Skeletal muscle satellite cell (primary cell): Measurements from ENCODE around the gene INCENP.
"Not testable (repeated sequence)": the region's sequence is repeated elsewhere in the genome, so short reads cannot be mapped to it uniquely, and the experiment has no call there.

Experiments used
- H3K27me3 ChIP-seq: 2 replicates; pipeline ENCODE4 v1.7.0; 2013; ENCODE audit warnings: low read length; ENCODE audit not compliant: control insufficient read depth, insufficient read depth
- H3K36me3 ChIP-seq: 2 replicates; pipeline ENCODE4 v1.7.0; 2013; ENCODE audit warnings: mild to moderate bottlenecking, control low read depth, low read length; ENCODE audit not compliant: insufficient read depth
- H3K4me1 ChIP-seq: 2 replicates; pipeline ENCODE4 v1.7.0; 2013; ENCODE audit warnings: low read length; ENCODE audit not compliant: control insufficient read depth, insufficient read depth
- H3K4me2 ChIP-seq: 2 replicates; pipeline ENCODE4 v1.7.0; 2013; ENCODE audit warnings: mild to moderate bottlenecking, low read length
- H3K4me3 ChIP-seq: 2 replicates; pipeline ENCODE4 v1.7.0; 2013; ENCODE audit warnings: low read length
- H3K9ac ChIP-seq: 2 replicates; pipeline ENCODE4 v1.7.0; 2013; ENCODE audit warnings: mild to moderate bottlenecking, low read depth, low read length, moderate library complexity
- H3K9me3 ChIP-seq: replicated peaks from 2 replicates; pipeline ENCODE4 v1.7.0; 2013; ENCODE audit warnings: mild to moderate bottlenecking, control low read depth, low read length

INCENP gene

DNA sequence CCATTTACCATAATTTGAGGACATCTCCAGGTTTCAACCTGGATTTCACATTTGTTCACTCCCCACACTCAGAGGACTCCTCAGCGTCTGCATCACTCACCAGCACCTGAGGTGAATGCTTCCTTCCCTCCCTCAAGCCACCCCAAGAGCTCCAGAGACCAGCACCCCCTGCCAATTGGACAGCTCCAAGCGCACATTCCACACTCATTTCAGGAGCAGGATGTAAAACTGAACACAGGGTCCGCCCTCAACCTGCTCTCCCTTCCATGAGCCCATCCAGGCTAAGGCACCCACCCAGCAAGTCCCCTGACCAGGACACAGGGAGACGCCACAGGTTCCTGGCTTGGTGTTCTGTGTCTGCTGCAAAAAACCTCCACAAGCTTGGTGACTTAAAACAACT is 70.1 kb downstream of the INCENP start:
- Histone ChIP-seq H3K27me3 (peaks cover 56% of the 10 kb centered on the region), H3K36me3 (no peaks in the 10 kb centered on the region), H3K4me3 (no peak overlapping the region), H3K4me1 (no peaks in the 10 kb centered on the region), H3K4me2 (no peak overlapping the region), H3K9ac (no peak overlapping the region), H3K9me3 (no peaks in the 10 kb centered on the region)

DNA sequence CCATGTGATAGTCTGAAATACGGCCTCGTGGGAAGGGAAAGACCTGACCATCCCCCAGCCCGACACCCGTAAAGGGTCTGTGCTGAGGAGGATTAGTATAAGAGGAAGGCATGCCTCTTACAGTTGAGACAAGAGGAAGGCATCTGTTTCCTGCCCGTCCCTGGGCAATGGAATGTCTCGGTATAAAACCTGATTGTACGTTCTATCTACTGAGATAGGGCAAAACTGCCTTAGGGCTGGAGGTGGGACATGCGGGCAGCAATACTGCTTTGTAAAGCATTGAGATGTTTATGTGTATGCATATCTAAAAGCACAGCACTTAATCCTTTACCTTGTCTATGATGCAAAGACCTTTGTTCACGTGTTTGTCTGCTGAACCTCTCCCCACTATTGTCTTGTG is 71.2 kb downstream of the INCENP start:
- not testable (repeated sequence) for H3K4me2 ChIP-seq, H3K4me1 ChIP-seq, H3K4me3 ChIP-seq, H3K36me3 ChIP-seq, H3K9ac ChIP-seq, H3K9me3 ChIP-seq
- H3K27me3 ChIP-seq: peaks cover 56% of the 10 kb centered on the region

DNA sequence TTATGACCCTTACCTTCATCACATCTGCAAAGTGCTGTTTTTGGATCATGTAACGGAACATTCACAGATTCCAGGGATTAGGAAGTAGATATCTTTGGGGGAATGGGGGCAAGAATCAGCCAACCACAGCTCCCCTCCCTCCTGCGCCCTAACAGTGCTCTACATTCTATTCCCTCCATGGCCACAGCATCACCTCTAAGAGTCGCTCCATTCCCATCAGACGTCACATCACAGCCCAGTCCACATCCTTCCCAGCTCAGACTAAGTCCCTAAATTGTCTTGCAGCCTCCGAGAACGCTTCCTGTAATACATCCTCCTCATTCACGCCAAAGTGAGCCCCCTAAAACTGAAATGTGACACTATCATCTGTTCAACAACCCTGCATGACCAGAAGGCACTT is 72.1 kb downstream of the INCENP start:
- Histone ChIP-seq H3K9me3 (no peaks in the 10 kb centered on the region), H3K36me3 (no peaks in the 10 kb centered on the region), H3K4me3 (no peak overlapping the region), H3K4me2 (no peak overlapping the region), H3K9ac (no peak overlapping the region), H3K27me3 (peaks cover 53% of the 10 kb centered on the region), H3K4me1 (no peaks in the 10 kb centered on the region)

DNA sequence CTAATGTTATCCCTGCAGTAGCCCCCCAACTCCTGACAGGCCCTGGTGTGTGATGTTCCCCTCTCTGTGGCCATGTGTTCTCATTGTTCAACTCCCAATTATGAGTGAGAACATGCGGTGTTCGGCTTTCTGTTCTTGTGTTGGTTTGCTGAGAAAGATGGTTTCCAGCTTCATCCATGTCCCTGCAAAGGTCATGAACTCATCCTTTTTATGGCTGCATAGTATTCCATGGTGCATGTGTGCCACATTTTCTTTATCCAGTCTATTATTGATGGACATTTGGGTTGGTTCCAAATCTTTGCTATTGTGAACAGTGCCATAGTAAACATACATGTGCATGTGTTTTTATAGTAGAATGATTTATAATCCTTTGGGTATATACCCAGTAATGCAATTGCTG is 73.6 kb downstream of the INCENP start:
- H3K4me2 ChIP-seq, H3K4me1 ChIP-seq, H3K9me3 ChIP-seq, H3K36me3 ChIP-seq, H3K4me3 ChIP-seq, H3K9ac ChIP-seq: not testable (repeated sequence)
- H3K27me3 ChIP-seq: peaks cover 59% of the 10 kb centered on the region

DNA sequence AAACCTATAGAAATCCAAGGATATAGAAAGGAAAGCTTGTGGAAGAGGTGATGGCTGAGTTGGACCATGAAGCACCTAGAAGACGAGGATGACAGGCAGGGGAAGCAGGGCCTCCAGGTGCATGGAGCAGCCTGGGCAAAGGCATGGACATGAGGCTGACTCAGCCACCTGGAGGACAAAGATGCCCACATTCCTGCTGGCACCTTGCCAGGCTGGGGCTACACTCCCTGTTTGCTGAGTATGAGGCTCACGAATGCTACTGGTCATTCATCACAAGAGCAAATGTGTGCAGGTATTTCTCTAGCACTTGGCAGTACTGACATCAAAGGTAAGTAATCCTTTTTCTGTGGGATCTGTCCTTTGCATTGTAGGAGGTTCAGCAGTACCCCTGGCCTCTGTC is 77.6 kb downstream of the INCENP start:
- H3K9me3 ChIP-seq: no peaks in the 10 kb centered on the region
- no peaks in the 10 kb centered on the region for H3K36me3 ChIP-seq
- H3K4me2 ChIP-seq: no peak overlapping the region
- H3K4me3 ChIP-seq: no peak overlapping the region
- H3K4me1 ChIP-seq: no peaks in the 10 kb centered on the region
- peaks cover 57% of the 10 kb centered on the region for H3K27me3 ChIP-seq
- H3K9ac ChIP-seq: no peak overlapping the region
